ENCODE data around the gene AUTS2.

AUTS2 gene

DNA sequence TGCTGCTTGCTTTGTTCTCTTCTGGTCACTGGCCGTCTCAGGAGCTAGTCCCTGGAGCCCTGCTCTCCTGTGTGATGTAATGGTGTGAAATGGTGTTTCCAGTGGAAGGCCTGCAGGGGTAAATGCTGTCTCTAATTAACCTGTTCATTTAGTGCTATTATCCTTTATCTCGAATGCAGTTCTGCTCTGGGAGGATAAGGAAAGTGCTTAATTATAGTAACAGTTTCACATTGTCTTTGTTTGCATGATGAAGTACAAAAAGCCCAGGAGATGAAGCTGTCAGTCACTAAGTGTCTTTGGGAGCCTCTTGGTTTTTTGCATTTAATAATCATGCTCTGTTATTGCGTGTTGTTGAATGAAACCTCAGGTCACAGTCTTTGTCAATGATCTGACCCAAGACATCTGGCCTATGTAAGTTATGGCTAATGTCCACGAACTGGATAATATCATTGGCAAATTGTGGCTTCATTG is 778.3 kb downstream of the AUTS2 start:
- DNase-seq = no peak

GRCh38 chr7:70377957-70378356 is 779.7 kb downstream of the AUTS2 start:
- DNase-seq = no peak

DNA sequence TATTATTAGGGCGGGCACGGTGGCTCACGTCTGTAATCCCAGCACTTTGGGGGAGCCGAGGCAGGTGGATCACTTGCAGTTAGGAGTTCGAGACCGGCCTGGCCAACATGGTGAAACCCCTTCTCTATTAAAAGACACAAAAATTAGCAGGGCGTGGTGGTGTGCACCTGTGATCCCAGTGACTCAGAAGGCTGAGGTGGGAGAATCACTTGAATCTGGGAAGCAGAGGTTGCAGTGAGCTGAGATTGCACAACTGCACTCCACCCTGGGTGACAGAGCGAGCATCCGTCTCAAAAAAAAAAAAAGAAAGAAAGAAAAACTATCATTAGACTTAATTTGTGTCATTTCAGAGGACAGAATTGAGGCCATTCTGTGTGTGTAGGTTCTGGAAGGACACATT is 780.9 kb downstream of the AUTS2 start:
- DNase-seq = no peak

DNA sequence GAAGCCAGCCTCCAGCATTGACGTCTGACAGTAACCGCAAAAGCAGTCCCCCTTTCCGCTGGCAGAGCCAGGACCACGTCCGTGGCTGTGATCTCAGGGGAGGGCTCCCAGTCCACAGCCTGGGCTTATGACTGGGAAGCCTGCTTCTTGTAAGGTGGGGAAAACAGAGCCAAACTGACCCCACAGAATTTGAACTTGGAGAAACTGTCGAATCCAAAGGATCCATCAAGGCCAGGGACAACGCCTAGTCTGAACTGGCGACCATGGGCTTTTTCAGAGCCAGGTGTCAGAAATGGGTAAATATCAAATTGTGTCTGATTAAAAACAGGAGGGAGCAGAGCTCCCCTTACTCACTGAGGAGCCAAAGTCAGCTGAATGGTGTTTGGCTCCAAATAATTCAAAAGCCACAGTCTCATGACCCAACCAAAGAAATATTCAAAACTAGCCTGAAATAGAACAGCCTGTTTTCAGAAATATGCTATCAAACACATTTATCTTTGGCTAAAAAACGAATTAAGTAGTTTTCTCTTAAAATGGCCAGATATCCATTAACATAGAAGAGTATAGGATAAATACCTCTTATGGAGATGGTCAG is 782.2 kb downstream of the AUTS2 start:
- no peak for DNase-seq

DNA sequence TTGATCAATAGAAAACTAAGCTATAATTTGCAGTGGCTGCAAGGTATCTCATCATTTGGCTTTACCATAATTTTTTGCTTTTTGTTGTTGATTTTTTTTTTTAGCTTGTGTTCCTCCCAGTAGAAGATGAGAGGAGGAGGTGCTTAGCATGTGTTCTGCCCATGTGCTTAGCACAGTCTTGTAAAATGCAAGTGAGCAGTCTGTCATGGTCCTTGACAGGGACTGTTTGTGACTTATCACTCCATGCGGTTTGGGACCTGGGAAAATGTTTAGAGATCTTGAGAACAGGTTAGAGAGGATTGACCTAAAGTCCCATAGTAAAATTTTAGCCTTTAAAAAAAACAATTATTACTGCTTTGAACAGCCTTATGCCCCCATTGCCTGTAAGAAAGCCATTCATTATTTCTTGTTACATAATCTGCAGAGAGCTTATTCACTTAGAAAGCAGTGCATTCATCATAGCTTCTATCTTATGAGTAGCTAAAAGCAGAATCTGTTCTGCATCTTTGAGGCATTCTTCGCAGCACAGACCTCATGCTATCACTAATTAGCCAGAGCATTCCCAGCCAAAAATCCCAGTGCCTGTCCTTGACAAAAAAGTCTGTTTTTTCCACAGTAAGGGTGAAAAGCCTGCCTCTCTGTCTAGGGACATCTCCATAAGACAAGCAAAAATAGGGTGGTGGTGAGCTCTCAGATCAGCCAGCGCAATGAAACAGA is 784.9 kb downstream of the AUTS2 start:
- DNase-seq = no peak

GRCh38 chr7:70384024-70384423 is 785.7 kb downstream of the AUTS2 start:
- no peak for DNase-seq

DNA sequence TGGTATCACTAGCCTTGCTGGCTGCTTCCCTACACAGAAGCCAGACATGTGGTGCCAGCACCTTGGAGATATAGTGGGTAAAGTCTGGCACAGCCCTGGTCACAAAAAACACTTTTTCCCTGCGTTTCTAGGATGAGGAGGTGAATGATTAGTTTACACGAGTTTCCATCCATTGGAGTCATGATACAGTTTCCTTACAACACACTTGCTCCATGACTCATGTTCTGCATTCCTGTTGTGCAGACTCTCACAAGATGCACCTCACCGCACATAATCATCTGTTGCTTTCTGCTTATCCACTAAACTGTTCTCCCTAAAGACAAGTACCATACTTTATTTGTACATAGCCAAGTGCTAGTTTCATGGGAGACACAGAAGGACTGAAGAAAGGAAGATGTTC is 786.6 kb downstream of the AUTS2 start:
- DNase-seq = no peak

DNA sequence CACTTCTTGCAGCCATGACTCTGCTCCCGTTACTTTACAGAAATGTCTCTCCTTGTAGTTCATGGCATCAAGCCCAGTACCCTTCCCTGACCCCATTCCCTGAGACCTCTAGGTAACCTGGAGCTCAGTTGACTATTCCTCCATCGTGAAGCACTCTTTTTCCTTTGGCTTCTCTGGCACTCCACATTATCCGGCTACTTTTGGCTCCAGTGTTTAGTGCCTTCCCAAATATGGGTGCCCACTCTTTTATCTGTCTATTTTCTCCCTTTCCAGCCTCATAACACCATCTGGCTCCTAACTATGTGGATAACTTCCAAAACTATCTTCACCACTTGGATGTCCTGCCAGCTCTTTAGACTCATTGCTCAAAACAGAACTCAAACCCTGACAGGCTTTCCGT is 788.9 kb downstream of the AUTS2 start:
- no peak for DNase-seq

- DNase-seq = no peak
Measured at GRCh38 chr7:70389531-70390151, 791.4 kb downstream of the AUTS2 start.

GRCh38 chr7:70390251-70390650 is 792.0 kb downstream of the AUTS2 start:
- no peak for DNase-seq

- no peak for DNase-seq
Measured at GRCh38 chr7:70392256-70392876, 794.1 kb downstream of the AUTS2 start.

DNA sequence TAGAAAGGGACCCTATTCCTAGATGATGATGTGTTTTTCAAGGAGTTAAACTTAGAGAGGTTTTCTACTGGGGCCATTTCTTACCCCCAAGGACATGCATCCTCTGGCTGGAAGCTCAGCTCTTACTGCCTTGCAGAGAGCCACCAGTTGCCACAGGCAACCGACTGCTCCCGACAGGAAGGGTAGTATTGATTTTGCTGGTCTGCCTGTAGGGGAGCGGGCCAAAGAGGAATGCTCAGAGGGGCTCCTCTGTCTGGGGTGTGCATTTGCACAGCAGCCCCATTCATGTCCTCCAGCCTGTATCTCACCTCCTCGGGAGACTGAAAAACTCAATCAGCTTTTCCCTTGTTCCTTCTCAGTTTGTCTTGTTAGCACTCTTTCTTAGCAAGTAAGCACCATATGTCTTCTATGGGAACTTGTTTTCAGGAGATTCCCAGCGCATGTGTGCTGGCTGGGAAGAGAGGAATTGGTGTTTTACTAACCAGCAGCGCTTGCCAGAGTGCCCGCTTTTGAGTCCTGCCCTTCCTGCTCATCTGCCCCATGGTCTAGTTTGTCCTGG is 794.7 kb downstream of the AUTS2 start:
- no peak for DNase-seq

GRCh38 chr7:70393956-70394355 is 795.7 kb downstream of the AUTS2 start:
- no peak for DNase-seq

DNA sequence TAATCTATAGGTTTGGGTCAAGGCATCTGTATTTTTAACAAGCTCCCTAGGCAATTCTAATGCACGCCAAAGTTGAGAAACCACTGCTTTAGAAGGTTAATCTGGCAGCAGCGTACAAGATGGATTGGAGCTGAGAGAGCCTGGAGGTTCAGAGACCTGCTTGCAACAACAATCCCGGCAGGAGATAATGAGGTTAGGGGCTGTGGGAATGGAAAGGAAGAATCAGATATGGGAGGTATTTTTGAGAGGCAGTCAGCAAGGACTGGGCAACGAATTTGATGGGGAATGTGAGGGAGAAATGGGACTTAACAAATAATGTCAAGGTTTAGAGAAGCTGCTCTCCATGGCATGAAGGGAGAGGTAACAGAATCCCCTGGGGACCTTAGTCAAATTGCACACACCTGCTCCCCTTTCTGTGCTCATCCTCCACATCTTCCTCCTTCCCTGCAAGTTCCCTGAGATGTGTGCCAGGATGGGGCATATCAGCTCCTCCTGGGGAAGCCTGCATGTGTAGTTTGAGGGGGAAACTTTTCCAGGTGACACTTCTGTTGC is 802.6 kb downstream of the AUTS2 start:
- DNase-seq = no peak

GRCh38 chr7:70402069-70402468 is 803.8 kb downstream of the AUTS2 start:
- no peak for DNase-seq

GRCh38 chr7:70405241-70405640 is 807.0 kb downstream of the AUTS2 start:
- no peak for DNase-seq

- no peak for DNase-seq
Measured at GRCh38 chr7:70406186-70406949, 808.1 kb downstream of the AUTS2 start.

DNA sequence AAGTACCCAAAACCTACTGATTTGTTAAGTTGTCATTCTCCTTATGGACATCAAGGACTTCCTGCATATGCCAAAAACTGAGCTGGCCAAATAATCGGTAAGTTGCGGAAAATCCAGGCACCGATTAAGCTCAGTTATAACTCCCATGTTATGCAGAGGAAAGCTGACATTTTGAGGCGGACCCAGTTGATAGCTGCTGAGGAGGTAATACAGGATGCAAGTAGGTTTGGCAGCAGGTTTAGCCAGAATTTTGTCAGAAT is 808.6 kb downstream of the AUTS2 start:
- DNase-seq = no peak

GRCh38 chr7:70408477-70408876 is 810.2 kb downstream of the AUTS2 start:
- no peak for DNase-seq

GRCh38 chr7:70408891-70409290 is 810.6 kb downstream of the AUTS2 start:
- DNase-seq = no peak

- no peak for DNase-seq
Measured at GRCh38 chr7:70410134-70410750, 812.0 kb downstream of the AUTS2 start.

DNA sequence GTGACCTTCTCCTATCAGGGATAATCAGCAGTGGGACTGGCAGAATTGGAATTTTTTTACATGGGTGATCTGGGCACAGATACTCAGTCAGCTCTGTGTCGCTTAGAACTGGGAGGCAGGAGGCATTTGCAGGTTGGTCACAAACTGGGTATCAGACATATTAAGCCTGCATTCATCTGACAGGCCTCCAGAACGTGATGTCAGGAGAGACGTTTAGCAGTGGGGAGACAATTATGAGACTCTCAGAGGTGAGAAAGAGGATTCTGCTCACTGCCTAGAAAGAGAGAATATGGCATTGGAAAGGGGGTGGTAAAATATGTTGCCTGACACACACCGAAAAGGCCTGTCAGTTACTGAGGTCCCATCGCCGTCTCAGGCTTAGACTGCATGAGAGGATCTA is 816.1 kb downstream of the AUTS2 start:
- DNase-seq = no peak

Measured in NCI-H2029 (cell line).